ENCODE measurements around the gene SH3GL1. TPM values are rescaled to one million over a fixed set of nuclear protein-coding genes. Genes with fewer than 3 reads are reported as not detected.

SH3GL1 gene
- polyA plus RNA-seq, 3 donors = 14.0 to 33.9 (median 15.0) TPM

DNA sequence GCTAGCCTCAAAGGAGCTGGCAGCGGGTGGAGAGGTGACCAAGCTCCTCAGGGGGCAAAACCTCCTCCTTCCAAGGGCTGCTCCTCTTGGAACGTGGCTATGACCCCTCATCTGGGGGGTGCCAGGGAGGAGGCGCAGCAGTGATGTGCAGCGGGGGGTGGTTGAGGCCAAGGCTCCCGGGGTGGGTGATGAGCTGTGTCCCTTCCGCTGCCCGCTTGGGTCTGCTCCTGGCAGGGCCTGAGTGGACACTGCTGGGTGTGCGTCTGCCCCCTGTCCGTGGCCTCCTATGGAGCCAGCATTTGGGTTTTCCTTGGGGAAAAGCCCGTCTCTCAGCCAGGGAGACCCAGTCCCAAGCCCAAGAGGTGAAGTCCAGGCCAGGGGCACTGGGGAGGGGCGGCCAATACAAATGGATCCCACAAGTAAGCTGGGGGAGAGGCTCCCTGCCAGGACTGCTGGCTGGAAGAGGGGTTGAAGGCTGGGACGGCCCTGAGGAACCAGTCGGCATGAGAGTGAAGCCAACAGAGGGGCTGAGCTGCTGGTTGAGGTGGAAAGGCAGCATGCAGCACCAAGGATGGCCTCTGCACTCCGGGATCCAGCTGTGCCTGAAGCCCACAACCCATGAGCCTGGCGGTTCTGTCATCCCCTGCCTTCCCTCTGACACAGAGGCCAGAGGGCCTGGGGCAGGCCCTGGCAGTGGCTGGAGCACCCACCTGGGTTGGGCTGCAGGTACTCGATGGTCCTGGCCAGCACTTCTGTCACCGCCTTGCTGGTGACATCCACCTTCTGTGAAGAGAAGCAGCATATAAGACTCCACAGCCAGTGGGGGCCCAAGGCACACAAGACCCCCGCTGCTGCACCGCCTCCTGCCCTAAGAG is 34.3 kb downstream of the SH3GL1 start:
- no peak overlapping the region for H3K4me3 Mint-ChIP-seq
- no peaks in the 10 kb centered on the region for H3K27me3 ChIP-seq (ENCODE audit: control insufficient read depth in 2 of 2, insufficient read depth in 2 of 2, low read length in 2 of 2)

DNA sequence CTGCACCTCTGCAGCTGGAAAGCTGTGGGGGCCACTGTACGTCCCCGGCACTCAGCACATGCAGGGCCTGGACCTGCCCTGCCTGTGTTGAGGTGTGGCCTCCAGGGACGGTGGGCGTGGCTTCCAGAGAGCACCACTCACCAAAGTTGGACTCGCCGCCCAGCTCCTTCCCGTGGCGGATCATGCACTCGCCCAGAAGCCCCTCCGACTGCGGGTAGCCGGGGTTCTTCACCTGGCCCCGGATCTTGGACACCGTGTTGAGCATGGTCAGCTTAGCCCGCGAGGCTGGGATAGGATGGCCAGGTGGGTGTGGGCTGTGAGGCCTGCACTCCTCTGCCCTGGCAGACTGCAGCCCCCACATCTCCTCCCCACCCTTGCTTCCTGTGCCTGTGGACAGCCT is 35.0 kb downstream of the SH3GL1 start:
- H3K4me1 ChIP-seq (ENCODE audit: control insufficient read depth in 1 of 2, insufficient read depth in 2 of 2, low read length in 2 of 2) = peaks cover 27 to 28% of the 10 kb centered on the region in 2 donors
- intact Hi-C loops (cut with micrococcal nuclease) = no loop called here
- DNase-seq = no peak
- H3K27ac ChIP-seq (ENCODE audit: low read depth in 1 of 2, low read length in 2 of 2) = no peak overlapping the region
- no peak overlapping the region for H2AFZ ChIP-seq (ENCODE audit: insufficient read depth, low read depth, low read length, poor library complexity, severe bottlenecking)
- peaks cover 88% of the 10 kb centered on the region for H4K20me1 ChIP-seq (ENCODE audit: insufficient read depth, low read length)
- H3K4me1 Mint-ChIP-seq = peaks cover 26% of the 10 kb centered on the region
- TF ChIP-seq, protein P1, sequence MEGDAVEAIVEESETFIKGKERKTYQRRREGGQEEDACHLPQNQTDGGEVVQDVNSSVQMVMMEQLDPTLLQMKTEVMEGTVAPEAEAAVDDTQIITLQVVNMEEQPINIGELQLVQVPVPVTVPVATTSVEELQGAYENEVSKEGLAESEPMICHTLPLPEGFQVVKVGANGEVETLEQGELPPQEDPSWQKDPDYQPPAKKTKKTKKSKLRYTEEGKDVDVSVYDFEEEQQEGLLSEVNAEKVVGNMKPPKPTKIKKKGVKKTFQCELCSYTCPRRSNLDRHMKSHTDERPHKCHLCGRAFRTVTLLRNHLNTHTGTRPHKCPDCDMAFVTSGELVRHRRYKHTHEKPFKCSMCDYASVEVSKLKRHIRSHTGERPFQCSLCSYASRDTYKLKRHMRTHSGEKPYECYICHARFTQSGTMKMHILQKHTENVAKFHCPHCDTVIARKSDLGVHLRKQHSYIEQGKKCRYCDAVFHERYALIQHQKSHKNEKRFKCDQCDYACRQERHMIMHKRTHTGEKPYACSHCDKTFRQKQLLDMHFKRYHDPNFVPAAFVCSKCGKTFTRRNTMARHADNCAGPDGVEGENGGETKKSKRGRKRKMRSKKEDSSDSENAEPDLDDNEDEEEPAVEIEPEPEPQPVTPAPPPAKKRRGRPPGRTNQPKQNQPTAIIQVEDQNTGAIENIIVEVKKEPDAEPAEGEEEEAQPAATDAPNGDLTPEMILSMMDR (IDR thresholded peaks at IDR 0.05) = no peak
- no peaks in the 10 kb centered on the region for H3K9me3 Mint-ChIP-seq
- peaks cover 46 to 70% of the 10 kb centered on the region in 2 donors for H3K36me3 Mint-ChIP-seq
- 93% methylated on average over 11 of the region's 16 CpGs for WGBS (ENCODE audit: insufficient coverage)
- H3K9ac ChIP-seq (ENCODE audit: insufficient read depth, low read length, poor library complexity, severe bottlenecking) = no peak overlapping the region
- no peak overlapping the region for H3K4me3 Mint-ChIP-seq
- no peaks in the 10 kb centered on the region for H3K9me3 ChIP-seq (replicated peaks in 1 of 2; ENCODE audit: control insufficient read depth in 1 of 2, insufficient read depth in 1 of 2, low read length in 2 of 2)
- H3K27me3 ChIP-seq (ENCODE audit: control insufficient read depth in 2 of 2, insufficient read depth in 2 of 2, low read length in 2 of 2) = no peaks in the 10 kb centered on the region
- H3K27ac Mint-ChIP-seq = no peak overlapping the region
- H3K36me3 ChIP-seq (replicated peaks in 1 of 2; ENCODE audit: control insufficient read depth in 1 of 2, insufficient read depth in 2 of 2, low read length in 2 of 2) = peaks cover 48 to 66% of the 10 kb centered on the region in 2 donors
- peaks cover 31% of the 10 kb centered on the region for H3K79me2 ChIP-seq (ENCODE audit: insufficient read depth, low read length)
- no peak overlapping the region for H3K4me3 ChIP-seq (replicated peaks in 1 of 3; ENCODE audit: low read depth in 2 of 3, low read length in 3 of 3)
- H3K4me2 ChIP-seq (replicated peaks; ENCODE audit: extremely low read depth, low read length, poor library complexity, severe bottlenecking) = no peak overlapping the region
- no peaks in the 10 kb centered on the region for H3K27me3 Mint-ChIP-seq (ENCODE audit: low read depth in 3 of 3)

More for the DNA sequence above, 34.3 kb downstream of the SH3GL1 start:
- H3K4me1 Mint-ChIP-seq = peaks cover 33% of the 10 kb centered on the region
- Histone ChIP-seq H3K79me2 (ENCODE audit: insufficient read depth, low read length) (peaks cover 38% of the 10 kb centered on the region), H3K9me3 (replicated peaks in 1 of 2; ENCODE audit: control insufficient read depth in 1 of 2, insufficient read depth in 1 of 2, low read length in 2 of 2) (no peaks in the 10 kb centered on the region), H2AFZ (ENCODE audit: insufficient read depth, low read depth, low read length, poor library complexity, severe bottlenecking) (no peak overlapping the region), H3K4me1 (ENCODE audit: control insufficient read depth in 1 of 2, insufficient read depth in 2 of 2, low read length in 2 of 2) (peaks cover 34 to 35% of the 10 kb centered on the region in 2 donors), H3K27ac (ENCODE audit: low read depth in 1 of 2, low read length in 2 of 2) (no peak overlapping the region), H3K4me3 (replicated peaks in 1 of 3; ENCODE audit: low read depth in 2 of 3, low read length in 3 of 3) (no peak overlapping the region), H3K36me3 (replicated peaks in 1 of 2; ENCODE audit: control insufficient read depth in 1 of 2, insufficient read depth in 2 of 2, low read length in 2 of 2) (peaks cover 41 to 59% of the 10 kb centered on the region in 2 donors), H3K9ac (ENCODE audit: insufficient read depth, low read length, poor library complexity, severe bottlenecking) (no peak overlapping the region), H3K4me2 (replicated peaks; ENCODE audit: extremely low read depth, low read length, poor library complexity, severe bottlenecking) (no peak overlapping the region), H4K20me1 (ENCODE audit: insufficient read depth, low read length) (peaks cover 88% of the 10 kb centered on the region)
- H3K27ac Mint-ChIP-seq = peak overlapping the region in 3 of 7 donors; percentile 15 to 53 (median 41)
- WGBS (ENCODE audit: insufficient coverage) = 97% methylated on average over 18 of the region's 19 CpGs
- intact Hi-C loops (cut with micrococcal nuclease) = no loop called here
- no peaks in the 10 kb centered on the region for H3K27me3 Mint-ChIP-seq (ENCODE audit: low read depth in 3 of 3)
- H3K36me3 Mint-ChIP-seq = peaks cover 42 to 67% of the 10 kb centered on the region in 2 donors
- TF ChIP-seq, protein P1 (IDR thresholded peaks at IDR 0.05) = no peak
- H3K9me3 Mint-ChIP-seq = no peaks in the 10 kb centered on the region
- no peak for DNase-seq
